PC-3 (cell line): ENCODE results near the gene CHAC1.

Experiments
- CTCF ChIP-seq: fragments of 300-600 bp; sonication (generic); conservative IDR thresholded peaks from 2 replicates; pipeline ENCODE4 v1.5.1; 2017; ENCODE audit warnings: antibody characterized with exemption, low read depth, mild to moderate bottlenecking, low read length
- EZH2 ChIP-seq: fragments of 300-600 bp; sonication (generic); IDR thresholded peaks from one replicate; pipeline ENCODE4 v1.6.1; 2017; ENCODE audit warnings: antibody characterized with exemption, mild to moderate bottlenecking, low read length; ENCODE audit not compliant: unreplicated experiment

GRCh38 chr15:40941528-40942336 lies 11.5 kb upstream of the CHAC1 start:
- TF ChIP-seq CTCF, result peak; percentile 43
- no peak for TF ChIP-seq EZH2
